Transverse colon (tissue), 4 donors: ENCODE results near the gene PRR16.

Source experiments
- CTCF ChIP-seq, 5 experiments: fragments of 200-600 bp in 3 of 5; fragments of 450-650 bp in 2 of 5; sonication (generic) in 3 of 5; IDR thresholded peaks; 1 replicate in 2 of 5; 2 replicates in 3 of 5; pipeline ENCODE4 v1.5.1; 2016 to 2017; ENCODE audit warnings: antibody characterized with exemption in 5 of 5, inconsistent platforms in 3 of 5, mild to moderate bottlenecking in 2 of 5, moderate library complexity in 1 of 5
- POLR2AphosphoS5 ChIP-seq, 3 donors: sonication (generic); formaldehyde crosslinking; IDR thresholded peaks; one replicate each; pipeline ENCODE4 v1.6.1; 2016; ENCODE audit warnings: antibody characterized with exemption in 3 of 3

GRCh38 chr5:120564013-120564412 is 99.9 kb downstream of the PRR16 start:
- TF ChIP-seq CTCF (IDR thresholded peaks at IDR 0.05) (no peak), POLR2AphosphoS5 (IDR thresholded peaks at IDR 0.05) (no peak)
